Erythroblast (primary cell): Measurements from ENCODE around the gene MSLN.

Experiments used
- GATA1 ChIP-seq: IDR thresholded peaks from 2 replicates; pipeline ENCODE4 v1.6.1; 2011; ENCODE audit warnings: low read depth, mild to moderate bottlenecking, control low read depth, low read length, moderate library complexity
- POLR2A ChIP-seq: IDR thresholded peaks from 2 replicates; pipeline ENCODE4 v1.6.1; 2011; ENCODE audit warnings: mild to moderate bottlenecking, low read length

DNA sequence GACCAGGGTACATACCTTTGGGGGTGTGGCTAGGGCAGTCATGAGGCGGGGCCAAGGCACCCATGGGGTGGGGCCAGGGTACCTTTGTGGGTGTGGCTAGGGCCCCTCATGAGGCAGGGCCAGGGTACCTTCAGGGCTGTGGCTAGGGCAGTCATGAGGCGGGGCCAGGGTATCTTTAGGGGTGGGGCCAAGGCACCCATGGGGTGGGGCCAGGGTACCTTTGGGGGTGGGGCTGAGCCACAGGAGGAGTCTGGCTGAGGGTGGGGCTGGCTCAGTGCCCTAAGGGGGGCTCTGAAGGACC, 36.5 kb downstream of the MSLN start:
- TF ChIP-seq POLR2A: no peak
- TF ChIP-seq GATA1: no peak
